Liver (tissue), 9 donors: Measurements from ENCODE around the gene CYP2B6. TPM values are rescaled to one million over a fixed set of nuclear protein-coding genes. Genes with fewer than 3 reads are reported as not detected.
"Not testable (repeated sequence)": the region's sequence is repeated elsewhere in the genome, so short reads cannot be mapped to it uniquely, and the experiment has no call there.

Source experiments
- DNase-seq: peaks from one replicate; pipeline ENCODE4 v3.0.0-alpha.2; 2017; ENCODE audit warnings: low spot score
- H3K27ac ChIP-seq, 2 donors: one replicate each; pipeline ENCODE4 v1.7.0; 2013; ENCODE audit warnings: inconsistent platforms in 2 of 2, low read length in 2 of 2, control low read depth in 1 of 2, low read depth in 1 of 2, mild to moderate bottlenecking in 1 of 2
- H3K27me3 ChIP-seq, 4 donors: one replicate each; pipeline versions ENCODE4 v1.6.1 to v1.7.0; 2013; ENCODE audit warnings: low read length in 3 of 4, inconsistent platforms in 1 of 4, mild to moderate bottlenecking in 1 of 4, moderate library complexity in 1 of 4; ENCODE audit not compliant: control insufficient read depth in 4 of 4, insufficient read depth in 4 of 4
- H3K36me3 ChIP-seq, 4 donors: one replicate each; pipeline versions ENCODE4 v1.6.1 to v1.7.0; 2013; ENCODE audit warnings: low read length in 3 of 4, mild to moderate bottlenecking in 3 of 4, low read depth in 1 of 4, moderate library complexity in 1 of 4; ENCODE audit not compliant: control insufficient read depth in 4 of 4, insufficient read depth in 3 of 4
- H3K4me1 ChIP-seq, 4 donors: one replicate each; pipeline versions ENCODE4 v1.6.1 to v1.7.0; 2013; ENCODE audit warnings: low read length in 3 of 4, mild to moderate bottlenecking in 3 of 4, moderate library complexity in 1 of 4; ENCODE audit not compliant: control insufficient read depth in 4 of 4, insufficient read depth in 4 of 4
- H3K4me3 ChIP-seq, 3 donors: one replicate each; pipeline versions ENCODE4 v1.6.1 to v1.7.0; 2013; ENCODE audit warnings: low read length in 3 of 3, control low read depth in 1 of 3, low read depth in 1 of 3, mild to moderate bottlenecking in 1 of 3
- H3K9ac ChIP-seq, 2 donors: one replicate each; pipeline ENCODE4 v1.7.0; 2013; ENCODE audit warnings: low read length in 2 of 2, mild to moderate bottlenecking in 2 of 2, moderate library complexity in 2 of 2, control low read depth in 1 of 2, low read depth in 1 of 2
- H3K9me3 ChIP-seq, 4 donors: one replicate each; pipeline versions ENCODE4 v1.6.1 to v1.7.0; 2013; ENCODE audit warnings: low read length in 3 of 4; ENCODE audit not compliant: control insufficient read depth in 4 of 4
- ATF3 ChIP-seq: IDR thresholded peaks from 2 replicates; pipeline ENCODE4 v1.6.1; 2016; ENCODE audit warnings: antibody characterized with exemption
- FOXA2 ChIP-seq: IDR thresholded peaks from 2 replicates; pipeline ENCODE4 v1.6.1; 2016; ENCODE audit warnings: antibody characterized with exemption
- HNF4A ChIP-seq, 2 donors: conservative IDR thresholded peaks; 2 replicates each; pipeline ENCODE4 v1.6.1; 2016; ENCODE audit warnings: antibody characterized with exemption in 2 of 2, mild to moderate bottlenecking in 2 of 2
- JUND ChIP-seq, 2 donors: IDR thresholded peaks; 2 replicates each; pipeline ENCODE4 v1.6.1; 2016; ENCODE audit warnings: antibody characterized with exemption in 2 of 2
- NR2F2 ChIP-seq: IDR thresholded peaks from 2 replicates; pipeline ENCODE4 v1.6.1; 2016; ENCODE audit warnings: antibody characterized with exemption
- RAD21 ChIP-seq, 2 donors: IDR thresholded peaks; 2 replicates each; pipeline ENCODE4 v1.6.1; 2016; ENCODE audit warnings: antibody characterized with exemption in 2 of 2, mild to moderate bottlenecking in 2 of 2
- RXRA ChIP-seq, 2 donors: IDR thresholded peaks; 2 replicates each; pipeline ENCODE4 v1.6.1; 2017 to 2018; ENCODE audit warnings: antibody characterized with exemption in 2 of 2, mild to moderate bottlenecking in 1 of 2
- SP1 ChIP-seq: IDR thresholded peaks from 2 replicates; pipeline ENCODE4 v1.6.1; 2018; ENCODE audit warnings: antibody characterized with exemption, mild to moderate bottlenecking
- TAF1 ChIP-seq: conservative IDR thresholded peaks from 2 replicates; pipeline ENCODE4 v1.6.1; 2016; ENCODE audit warnings: antibody characterized with exemption, mild to moderate bottlenecking
- ZBTB33 ChIP-seq: IDR thresholded peaks from 2 replicates; pipeline ENCODE4 v1.6.1; 2016; ENCODE audit warnings: antibody characterized with exemption
- WGBS: extraction: QIAGEN DNeasy Blood & Tissue Kit; methylation state at CpG from one replicate; pipeline ENCODE4 v1.1.7; 2013; 5-methylcytosine and 5-hydroxymethylcytosine counted together
- polyA plus RNA-seq, 2 donors: library from polyadenylated mRNA; stranded (reverse) in 1 of 2; unstranded in 1 of 2; fragments of 200-250 nt in 1 of 2; fragments of >200 nt in 1 of 2; fragmentation: Nextera tagmentation in 1 of 2; extraction: Ambion mirVana in 1 of 2; gene quantifications; one replicate each; pipeline versions ENCODE4 v1.2.1 to v1.2.3, GENCODE V29; 2013 to 2015
- total RNA-seq, 2 donors: library from RNA; depleted of rRNA; stranded (reverse); fragments of >200 nt; gene quantifications; one replicate each; pipeline ENCODE4 v1.2.3, GENCODE V29; 2014
- TF ChIP-seq, protein P1 (sequence below): fragments of 150-350 bp; IDR thresholded peaks from 2 replicates; pipeline ENCODE4 v1.5.1; 2017; ENCODE audit warnings: improper control_type of control experiment, low read depth, low read length; ENCODE audit not compliant: missing input control
- TF ChIP-seq, protein P2 (sequence below): IDR thresholded peaks from 2 replicates; pipeline ENCODE4 v1.6.1; 2016; ENCODE audit warnings: antibody characterized with exemption
- donor health status: healthy.
- donor health status: healthy.
- donor health status: healthy.
- donor health status: healthy.
- donor health status: healthy.

The CYP2B6 gene
- total and polyA plus RNA-seq, 4 donors, result 13.0 to 751 (median 16.6) TPM; not detected in 1

DNA sequence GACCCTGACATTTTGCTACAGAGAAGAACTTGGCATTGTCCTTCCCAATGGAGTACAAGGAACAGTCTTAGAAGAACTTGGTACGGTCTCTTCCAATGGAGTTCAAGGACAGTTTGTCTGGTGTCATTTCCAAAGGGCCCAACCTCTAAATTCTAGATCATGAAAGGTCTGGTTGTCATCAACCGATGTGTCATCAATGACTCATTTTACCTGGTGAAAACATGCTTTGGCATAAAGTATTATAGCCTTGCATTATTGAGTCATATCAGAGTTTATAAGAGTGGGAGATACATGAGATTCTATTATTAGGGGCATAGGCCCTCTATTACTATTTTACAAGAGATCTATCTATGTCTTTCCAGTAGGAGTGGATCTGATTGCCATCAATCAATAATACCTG lies 4.3 kb downstream of the CYP2B6 start:
- peak overlapping the region; percentile 80 to 94 for H3K27ac ChIP-seq
- 72% methylated on average over 2 of the region's 2 CpGs for WGBS
- peak overlapping the region in 2 of 3 donors; percentile 56 to 87 for H3K4me3 ChIP-seq
- H3K4me1 ChIP-seq, result peaks cover 0 to 32% (median 14%) of the 10 kb centered on the region in 4 donors
- H3K36me3 ChIP-seq, result peaks cover 0 to 9% (median under 1%) of the 10 kb centered on the region in 4 donors
- no peak for DNase-seq
- H3K9me3 ChIP-seq, result no peaks in the 10 kb centered on the region
- no peaks in the 10 kb centered on the region for H3K27me3 ChIP-seq
- H3K9ac ChIP-seq, result no peak overlapping the region
- TF ChIP-seq RAD21 (IDR thresholded peaks at IDR 0.05), result no peak
- peak in 1 of 2 donors; percentile 49 for TF ChIP-seq JUND (IDR thresholded peaks at IDR 0.05)

GRCh38 chr19:40999018-40999417 lies 7.9 kb downstream of the CYP2B6 start:
- not testable (repeated sequence) for H3K4me3 ChIP-seq, H3K27ac ChIP-seq, H3K27me3 ChIP-seq, H3K9me3 ChIP-seq, DNase-seq, H3K9ac ChIP-seq
- whole genome bisulfite sequencing, result 100% methylated on average over 1 of the region's 2 CpGs
- Histone ChIP-seq H3K36me3 (peaks cover 0 to 24% (median 10%) of the 10 kb centered on the region in 4 donors), H3K4me1 (peaks cover 0 to 37% (median 12%) of the 10 kb centered on the region in 4 donors)

GRCh38 chr19:41000310-41000737 lies 9.2 kb downstream of the CYP2B6 start:
- TF ChIP-seq, protein P1, sequence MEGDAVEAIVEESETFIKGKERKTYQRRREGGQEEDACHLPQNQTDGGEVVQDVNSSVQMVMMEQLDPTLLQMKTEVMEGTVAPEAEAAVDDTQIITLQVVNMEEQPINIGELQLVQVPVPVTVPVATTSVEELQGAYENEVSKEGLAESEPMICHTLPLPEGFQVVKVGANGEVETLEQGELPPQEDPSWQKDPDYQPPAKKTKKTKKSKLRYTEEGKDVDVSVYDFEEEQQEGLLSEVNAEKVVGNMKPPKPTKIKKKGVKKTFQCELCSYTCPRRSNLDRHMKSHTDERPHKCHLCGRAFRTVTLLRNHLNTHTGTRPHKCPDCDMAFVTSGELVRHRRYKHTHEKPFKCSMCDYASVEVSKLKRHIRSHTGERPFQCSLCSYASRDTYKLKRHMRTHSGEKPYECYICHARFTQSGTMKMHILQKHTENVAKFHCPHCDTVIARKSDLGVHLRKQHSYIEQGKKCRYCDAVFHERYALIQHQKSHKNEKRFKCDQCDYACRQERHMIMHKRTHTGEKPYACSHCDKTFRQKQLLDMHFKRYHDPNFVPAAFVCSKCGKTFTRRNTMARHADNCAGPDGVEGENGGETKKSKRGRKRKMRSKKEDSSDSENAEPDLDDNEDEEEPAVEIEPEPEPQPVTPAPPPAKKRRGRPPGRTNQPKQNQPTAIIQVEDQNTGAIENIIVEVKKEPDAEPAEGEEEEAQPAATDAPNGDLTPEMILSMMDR, result no peak
- TF ChIP-seq RXRA (IDR thresholded peaks at IDR 0.05), result peak; percentile 48 to 79
- TF ChIP-seq ATF3, result peak; percentile 51
- TF ChIP-seq JUND (IDR thresholded peaks at IDR 0.05), result peak; percentile 17 to 46
- no peak for TF ChIP-seq TAF1
- peak; percentile 43 for TF ChIP-seq ZBTB33
- TF ChIP-seq, protein P2, sequence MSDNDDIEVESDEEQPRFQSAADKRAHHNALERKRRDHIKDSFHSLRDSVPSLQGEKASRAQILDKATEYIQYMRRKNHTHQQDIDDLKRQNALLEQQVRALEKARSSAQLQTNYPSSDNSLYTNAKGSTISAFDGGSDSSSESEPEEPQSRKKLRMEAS, result no peak
- TF ChIP-seq HNF4A (conservative IDR thresholded peaks at IDR 0.05), result peak; percentile 59 to 65
- TF ChIP-seq NR2F2, result no peak
- peak; percentile 51 for TF ChIP-seq FOXA2
- TF ChIP-seq SP1, result peak; percentile 28
- peak; percentile 15 to 20 for TF ChIP-seq RAD21 (IDR thresholded peaks at IDR 0.05)
- Histone ChIP-seq H3K4me1 (peaks cover 0 to 25% (median 8%) of the 10 kb centered on the region in 4 donors), H3K9me3 (no peaks in the 10 kb centered on the region), H3K36me3 (peaks cover 4 to 32% (median 19%) of the 10 kb centered on the region in 4 donors), H3K9ac (no peak overlapping the region), H3K27me3 (no peaks in the 10 kb centered on the region), H3K27ac (peak overlapping the region; percentile 22 to 35), H3K4me3 (no peak overlapping the region)
- DNase-seq, result no peak
- WGBS, result 50% methylated on average over 3 of the region's 3 CpGs
